ENCODE results near the gene TSPAN9. TPM values are rescaled to one million over a fixed set of nuclear protein-coding genes. Genes with fewer than 3 reads are reported as not detected.

The TSPAN9 gene
- total RNA-seq, 1 donor from 2014 or later: 49.4 TPM

GRCh38 chr12:3267690-3268089 lies 190.5 kb downstream of the TSPAN9 start:
- H3K4me3 Mint-ChIP-seq: no peak overlapping the region
- no peaks in the 10 kb centered on the region for H3K27me3 Mint-ChIP-seq (ENCODE audit: low read depth)
- H3K9me3 Mint-ChIP-seq: no peaks in the 10 kb centered on the region
- no peaks in the 10 kb centered on the region for H3K36me3 Mint-ChIP-seq
- DNase-seq (ENCODE audit: low spot score in 2 of 2, unreplicated experiment in 2 of 2): no peak
- TF ChIP-seq CTCF (IDR thresholded peaks at IDR 0.05; ENCODE audit: unreplicated experiment): no peak
- no peak overlapping the region for H3K27ac Mint-ChIP-seq
- peaks cover 30% of the 10 kb centered on the region for H3K4me1 Mint-ChIP-seq

DNA sequence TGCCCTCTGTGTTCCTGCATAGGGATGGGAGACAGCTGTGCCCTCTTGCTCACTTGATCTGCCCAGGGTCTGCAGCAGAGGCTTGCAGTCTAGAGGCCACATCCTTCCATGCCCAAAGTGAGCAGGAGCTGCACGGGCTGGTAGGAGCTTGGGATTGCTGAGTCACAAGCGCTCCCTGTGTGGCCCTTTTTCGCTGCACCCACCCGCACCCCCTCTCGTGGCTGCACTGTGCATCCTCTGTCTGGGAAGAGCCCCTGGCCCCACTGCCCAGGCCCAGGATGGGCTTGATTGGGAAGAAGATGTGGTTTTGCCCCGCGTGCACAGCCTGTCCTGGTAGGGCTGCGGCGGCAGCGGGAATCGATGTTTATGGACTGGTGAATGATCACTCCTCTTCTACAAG lies 192.4 kb downstream of the TSPAN9 start:
- no peak for DNase-seq (ENCODE audit: low spot score in 2 of 2, unreplicated experiment in 2 of 2)
- no peak for TF ChIP-seq CTCF (IDR thresholded peaks at IDR 0.05; ENCODE audit: unreplicated experiment)
- Mint-ChIP-seq H3K36me3 (no peaks in the 10 kb centered on the region), H3K4me3 (no peak overlapping the region), H3K27ac (no peak overlapping the region), H3K27me3 (ENCODE audit: low read depth) (no peaks in the 10 kb centered on the region), H3K4me1 (peaks cover 19% of the 10 kb centered on the region), H3K9me3 (no peaks in the 10 kb centered on the region)

- Mint-ChIP-seq H3K36me3 (no peaks in the 10 kb centered on the region), H3K4me1 (peaks cover 17% of the 10 kb centered on the region), H3K4me3 (no peak overlapping the region), H3K27ac (peak overlapping the region; percentile 50), H3K27me3 (ENCODE audit: low read depth) (no peaks in the 10 kb centered on the region), H3K9me3 (no peaks in the 10 kb centered on the region)
- DNase-seq (ENCODE audit: low spot score in 2 of 2, unreplicated experiment in 2 of 2): no peak
- no peak for TF ChIP-seq CTCF (IDR thresholded peaks at IDR 0.05; ENCODE audit: unreplicated experiment)
These were observed 194.0 kb downstream of the TSPAN9 start for GRCh38 chr12:3271146-3271545.

DNA sequence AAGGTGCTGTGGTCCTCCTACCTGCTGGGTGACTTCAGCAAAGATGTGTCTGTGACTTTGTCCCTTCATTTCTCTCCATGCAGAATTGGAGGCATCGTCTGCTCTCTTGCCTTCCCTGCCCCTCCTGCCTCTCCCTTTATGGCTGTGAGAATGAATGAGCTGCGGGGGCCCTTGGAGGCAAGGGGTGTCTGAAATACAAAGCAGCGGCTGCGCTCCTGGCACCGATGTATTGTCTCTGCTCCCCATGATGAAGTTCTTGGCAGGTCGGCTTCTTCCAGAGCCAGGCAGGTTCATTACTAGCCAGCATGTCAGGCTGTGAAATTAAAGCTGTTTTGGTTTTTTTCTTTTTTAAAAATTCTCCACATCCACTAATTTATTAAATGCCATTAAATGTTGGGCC lies 194.5 kb downstream of the TSPAN9 start:
- DNase-seq (ENCODE audit: low spot score in 2 of 2, unreplicated experiment in 2 of 2): no peak
- Mint-ChIP-seq H3K27ac (peak overlapping the region; percentile 50), H3K4me3 (no peak overlapping the region), H3K9me3 (no peaks in the 10 kb centered on the region), H3K4me1 (peaks cover 17% of the 10 kb centered on the region), H3K36me3 (no peaks in the 10 kb centered on the region), H3K27me3 (ENCODE audit: low read depth) (no peaks in the 10 kb centered on the region)
- no peak for TF ChIP-seq CTCF (IDR thresholded peaks at IDR 0.05; ENCODE audit: unreplicated experiment)

DNA sequence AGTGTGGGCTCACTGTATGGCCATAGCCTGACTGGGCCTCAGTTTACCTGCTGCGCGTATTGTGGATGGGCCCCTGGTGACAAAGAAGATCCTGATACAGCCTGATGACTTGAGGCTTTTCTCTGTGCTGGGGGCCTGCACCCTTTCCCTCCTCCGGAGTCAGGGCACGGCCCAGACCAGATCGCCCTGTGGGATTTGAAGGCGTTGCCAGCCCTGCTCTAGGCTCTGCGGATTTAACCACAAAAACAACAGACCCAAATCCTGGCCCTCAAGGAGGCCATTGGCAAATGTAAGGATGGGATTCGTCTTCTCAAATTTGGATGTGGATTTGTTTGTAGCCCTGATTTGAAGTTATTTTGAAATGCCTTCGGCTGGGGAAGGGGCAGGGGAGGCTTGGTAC lies 195.8 kb downstream of the TSPAN9 start:
- Mint-ChIP-seq H3K4me1 (peaks cover 12% of the 10 kb centered on the region), H3K27me3 (ENCODE audit: low read depth) (no peaks in the 10 kb centered on the region), H3K9me3 (no peaks in the 10 kb centered on the region), H3K36me3 (no peaks in the 10 kb centered on the region), H3K4me3 (no peak overlapping the region), H3K27ac (no peak overlapping the region)
- no peak for DNase-seq (ENCODE audit: low spot score in 2 of 2, unreplicated experiment in 2 of 2)
- TF ChIP-seq CTCF (IDR thresholded peaks at IDR 0.05; ENCODE audit: unreplicated experiment): no peak

DNA sequence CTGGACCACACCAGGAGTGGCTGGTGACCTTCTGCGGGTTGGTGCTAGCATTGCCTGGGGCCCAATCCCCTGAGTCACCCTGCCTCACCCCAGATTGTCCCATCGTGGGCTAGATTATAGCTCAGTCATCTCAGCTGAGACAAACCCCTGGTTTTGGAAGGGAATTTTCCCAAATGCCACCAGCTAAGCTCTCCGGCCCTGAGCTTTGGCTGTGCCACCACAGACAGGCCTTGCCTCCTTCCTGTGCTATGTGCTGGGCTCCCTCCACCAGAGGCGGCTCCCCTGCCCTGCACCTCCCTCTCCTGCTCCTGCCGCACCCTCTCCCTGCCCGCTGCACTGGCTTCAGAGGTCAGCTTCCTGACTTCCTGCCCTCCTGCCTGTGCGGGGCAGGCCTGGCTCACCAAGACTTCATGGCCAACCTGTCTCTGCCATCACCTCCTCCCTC lies 196.3 kb downstream of the TSPAN9 start:
- no peak overlapping the region for H3K27ac Mint-ChIP-seq
- H3K36me3 Mint-ChIP-seq: no peaks in the 10 kb centered on the region
- no peak for DNase-seq (ENCODE audit: low spot score in 2 of 2, unreplicated experiment in 2 of 2)
- peaks cover 12% of the 10 kb centered on the region for H3K4me1 Mint-ChIP-seq
- H3K9me3 Mint-ChIP-seq: no peaks in the 10 kb centered on the region
- no peak for TF ChIP-seq CTCF (IDR thresholded peaks at IDR 0.05; ENCODE audit: unreplicated experiment)
- H3K27me3 Mint-ChIP-seq (ENCODE audit: low read depth): no peaks in the 10 kb centered on the region
- no peak overlapping the region for H3K4me3 Mint-ChIP-seq

Data from mesothelial cell of epicardium (in vitro differentiated cells).